Measurements from ENCODE around the gene PODXL. TPM values are rescaled to one million over a fixed set of nuclear protein-coding genes. Genes with fewer than 3 reads are reported as not detected.
A peak's percentile ranks its signal among the peaks of the same experiment; 100 is the strongest.
"Not testable (repeated sequence)": the region's sequence is repeated elsewhere in the genome, so short reads cannot be mapped to it uniquely, and the experiment has no call there.

The PODXL gene
- total RNA-seq, 1 donor from 2014 or later: 0.75 TPM

GRCh38 chr7:131509781-131510180 is 46.6 kb downstream of the PODXL start:
- H3K27ac Mint-ChIP-seq: no peak overlapping the region
- intact Hi-C loops (cut with micrococcal nuclease): no loop called here
- no peak for DNase-seq (ENCODE audit: low spot score)
- H3K4me3 Mint-ChIP-seq: no peak overlapping the region
- no peaks in the 10 kb centered on the region for H3K9me3 Mint-ChIP-seq
- H3K27me3 Mint-ChIP-seq (ENCODE audit: insufficient read depth): peaks cover 9% of the 10 kb centered on the region
- no peaks in the 10 kb centered on the region for H3K36me3 Mint-ChIP-seq (ENCODE audit: low read depth)
- peaks cover 38% of the 10 kb centered on the region for H3K4me1 Mint-ChIP-seq (ENCODE audit: low read depth)

- Mint-ChIP-seq H3K27me3 (ENCODE audit: insufficient read depth) (peaks cover 9% of the 10 kb centered on the region), H3K27ac (no peak overlapping the region), H3K4me3 (no peak overlapping the region), H3K36me3 (ENCODE audit: low read depth) (no peaks in the 10 kb centered on the region), H3K9me3 (no peaks in the 10 kb centered on the region), H3K4me1 (ENCODE audit: low read depth) (peaks cover 41% of the 10 kb centered on the region)
- intact Hi-C loops (cut with micrococcal nuclease): loop anchor here (1.0 kb wide), 1 partner anchor 145 kb away; no protein-coding TSS in a partner anchor
- no peak for DNase-seq (ENCODE audit: low spot score)
Measured at GRCh38 chr7:131508754-131509486, 47.5 kb downstream of the PODXL start.

- no peak overlapping the region for H3K27ac Mint-ChIP-seq
- peak; percentile 67 for DNase-seq (ENCODE audit: low spot score)
- intact Hi-C loops (cut with micrococcal nuclease): loop anchor here (1.0 kb wide), 1 partner anchor 147 kb away; no protein-coding TSS in a partner anchor
- H3K36me3 Mint-ChIP-seq (ENCODE audit: low read depth): no peaks in the 10 kb centered on the region
- H3K9me3 Mint-ChIP-seq: no peaks in the 10 kb centered on the region
- H3K4me1 Mint-ChIP-seq (ENCODE audit: low read depth): peaks cover 37% of the 10 kb centered on the region
- no peak overlapping the region for H3K4me3 Mint-ChIP-seq
- H3K27me3 Mint-ChIP-seq (ENCODE audit: insufficient read depth): peaks cover 6% of the 10 kb centered on the region
Measured at GRCh38 chr7:131507592-131508331, 48.7 kb downstream of the PODXL start.

GRCh38 chr7:131506597-131506996 is 49.8 kb downstream of the PODXL start:
- peaks cover 42% of the 10 kb centered on the region for H3K4me1 Mint-ChIP-seq (ENCODE audit: low read depth)
- H3K27me3 Mint-ChIP-seq (ENCODE audit: insufficient read depth): peaks cover 6% of the 10 kb centered on the region
- no peaks in the 10 kb centered on the region for H3K9me3 Mint-ChIP-seq
- H3K4me3 Mint-ChIP-seq: no peak overlapping the region
- intact Hi-C loops (cut with micrococcal nuclease): no loop called here
- no peak overlapping the region for H3K27ac Mint-ChIP-seq
- no peaks in the 10 kb centered on the region for H3K36me3 Mint-ChIP-seq (ENCODE audit: low read depth)
- DNase-seq (ENCODE audit: low spot score): no peak

GRCh38 chr7:131505636-131506557 is 50.5 kb downstream of the PODXL start:
- Mint-ChIP-seq H3K36me3 (ENCODE audit: low read depth) (no peaks in the 10 kb centered on the region), H3K27me3 (ENCODE audit: insufficient read depth) (peaks cover 6% of the 10 kb centered on the region), H3K27ac (no peak overlapping the region), H3K4me3 (no peak overlapping the region), H3K9me3 (no peaks in the 10 kb centered on the region), H3K4me1 (ENCODE audit: low read depth) (peaks cover 49% of the 10 kb centered on the region)
- intact Hi-C loops (cut with micrococcal nuclease): no loop called here
- DNase-seq (ENCODE audit: low spot score): no peak

- H3K36me3 Mint-ChIP-seq (ENCODE audit: low read depth); H3K27me3 Mint-ChIP-seq (ENCODE audit: insufficient read depth); H3K4me3 Mint-ChIP-seq; DNase-seq (ENCODE audit: low spot score); intact Hi-C loops (cut with micrococcal nuclease); H3K9me3 Mint-ChIP-seq: not testable (repeated sequence)
- Mint-ChIP-seq H3K4me1 (ENCODE audit: low read depth) (peaks cover 56% of the 10 kb centered on the region), H3K27ac (peak overlapping the region; percentile 30)
Measured at GRCh38 chr7:131505037-131505620, 51.3 kb downstream of the PODXL start.

- Mint-ChIP-seq H3K4me1 (ENCODE audit: low read depth) (peaks cover 64% of the 10 kb centered on the region), H3K27ac (peak overlapping the region; percentile 30), H3K9me3 (no peaks in the 10 kb centered on the region), H3K27me3 (ENCODE audit: insufficient read depth) (peaks cover 6% of the 10 kb centered on the region), H3K36me3 (ENCODE audit: low read depth) (peaks cover 2% of the 10 kb centered on the region), H3K4me3 (no peak overlapping the region)
- intact Hi-C loops (cut with micrococcal nuclease): loop anchor here (5.0 kb wide), 3 partner anchors 177 to 317 kb away; partner anchors contain the start of gene MKLN1
- DNase-seq (ENCODE audit: low spot score): no peak
Measured at GRCh38 chr7:131504157-131504899, 52.1 kb downstream of the PODXL start.

GRCh38 chr7:131503639-131504038 is 52.8 kb downstream of the PODXL start:
- intact Hi-C loops (cut with micrococcal nuclease): loop anchor here (5.0 kb wide), 3 partner anchors 176 to 316 kb away; partner anchors contain the start of gene MKLN1
- Mint-ChIP-seq H3K27ac (no peak overlapping the region), H3K36me3 (ENCODE audit: low read depth) (peaks cover 2% of the 10 kb centered on the region), H3K4me1 (ENCODE audit: low read depth) (peaks cover 61% of the 10 kb centered on the region), H3K9me3 (no peaks in the 10 kb centered on the region), H3K4me3 (no peak overlapping the region), H3K27me3 (ENCODE audit: insufficient read depth) (peaks cover 3% of the 10 kb centered on the region)
- DNase-seq (ENCODE audit: low spot score): no peak

GRCh38 chr7:131502810-131503508 is 53.5 kb downstream of the PODXL start:
- DNase-seq (ENCODE audit: low spot score): no peak
- Mint-ChIP-seq H3K27me3 (ENCODE audit: insufficient read depth) (peaks cover under 1% of the 10 kb centered on the region), H3K4me3 (no peak overlapping the region), H3K4me1 (ENCODE audit: low read depth) (peaks cover 54% of the 10 kb centered on the region), H3K9me3 (no peaks in the 10 kb centered on the region), H3K27ac (no peak overlapping the region), H3K36me3 (ENCODE audit: low read depth) (peaks cover 3% of the 10 kb centered on the region)
- intact Hi-C loops (cut with micrococcal nuclease): loop anchor here (5.0 kb wide), 3 partner anchors 176 to 316 kb away; partner anchors contain the start of gene MKLN1

- Mint-ChIP-seq H3K4me3 (no peak overlapping the region), H3K9me3 (no peaks in the 10 kb centered on the region), H3K27me3 (ENCODE audit: insufficient read depth) (no peaks in the 10 kb centered on the region), H3K27ac (no peak overlapping the region), H3K36me3 (ENCODE audit: low read depth) (peaks cover 9% of the 10 kb centered on the region), H3K4me1 (ENCODE audit: low read depth) (peaks cover 49% of the 10 kb centered on the region)
- intact Hi-C loops (cut with micrococcal nuclease): loop anchor here (2.0 to 5.0 kb wide), 4 partner anchors 175 to 393 kb away; partner anchors contain the start of gene MKLN1
- DNase-seq (ENCODE audit: low spot score): no peak
Measured at GRCh38 chr7:131501930-131502685, 54.3 kb downstream of the PODXL start.

- peak overlapping the region; percentile 28 for H3K27ac Mint-ChIP-seq
- H3K4me1 Mint-ChIP-seq (ENCODE audit: low read depth): peaks cover 49% of the 10 kb centered on the region
- H3K27me3 Mint-ChIP-seq (ENCODE audit: insufficient read depth): no peaks in the 10 kb centered on the region
- no peaks in the 10 kb centered on the region for H3K9me3 Mint-ChIP-seq
- intact Hi-C loops (cut with micrococcal nuclease): loop anchor here (2.0 to 5.0 kb wide), 4 partner anchors 174 to 393 kb away; partner anchors contain the start of gene MKLN1
- no peak overlapping the region for H3K4me3 Mint-ChIP-seq
- peak; percentile 61 for DNase-seq (ENCODE audit: low spot score)
- peaks cover 12% of the 10 kb centered on the region for H3K36me3 Mint-ChIP-seq (ENCODE audit: low read depth)
Measured at GRCh38 chr7:131501422-131501821, 55.0 kb downstream of the PODXL start.
